Fibroblast of skin of left biceps (primary cell): ENCODE results near the gene NDN.
A peak's percentile ranks its signal among the peaks of the same experiment; 100 is the strongest.
"Not testable (repeated sequence)": the region's sequence is repeated elsewhere in the genome, so short reads cannot be mapped to it uniquely, and the experiment has no call there.

Experiments used
- DNase-seq, 2 experiments: peaks; one replicate each; pipeline ENCODE4 v3.0.0-alpha.2; 2013; ENCODE audit warnings: low read depth in 2 of 2

The NDN gene, protein sequence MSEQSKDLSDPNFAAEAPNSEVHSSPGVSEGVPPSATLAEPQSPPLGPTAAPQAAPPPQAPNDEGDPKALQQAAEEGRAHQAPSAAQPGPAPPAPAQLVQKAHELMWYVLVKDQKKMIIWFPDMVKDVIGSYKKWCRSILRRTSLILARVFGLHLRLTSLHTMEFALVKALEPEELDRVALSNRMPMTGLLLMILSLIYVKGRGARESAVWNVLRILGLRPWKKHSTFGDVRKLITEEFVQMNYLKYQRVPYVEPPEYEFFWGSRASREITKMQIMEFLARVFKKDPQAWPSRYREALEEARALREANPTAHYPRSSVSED

DNA sequence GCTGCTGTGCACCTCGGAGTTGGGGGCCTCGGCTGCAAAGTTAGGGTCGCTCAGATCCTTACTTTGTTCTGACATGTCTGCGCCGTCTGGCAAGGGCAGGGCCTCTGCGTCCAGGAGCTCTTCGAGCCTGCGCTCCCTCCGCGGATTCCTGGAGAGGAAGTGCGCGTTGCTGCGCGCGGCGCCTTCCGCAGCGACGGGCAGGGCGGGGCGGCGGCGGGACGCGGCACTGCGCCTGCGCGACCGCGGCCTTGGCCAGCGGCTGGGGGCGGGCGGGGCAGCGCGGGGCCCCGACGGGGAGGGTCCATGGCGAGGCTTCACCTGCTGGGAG lies at the start of gene NDN:
Gene NDN (minus strand): TSS at position 163 of the 328 bp plus-strand sequence. CDS start 88 bp downstream, at position 75.
- peak; percentile 20 for DNase-seq

DNA sequence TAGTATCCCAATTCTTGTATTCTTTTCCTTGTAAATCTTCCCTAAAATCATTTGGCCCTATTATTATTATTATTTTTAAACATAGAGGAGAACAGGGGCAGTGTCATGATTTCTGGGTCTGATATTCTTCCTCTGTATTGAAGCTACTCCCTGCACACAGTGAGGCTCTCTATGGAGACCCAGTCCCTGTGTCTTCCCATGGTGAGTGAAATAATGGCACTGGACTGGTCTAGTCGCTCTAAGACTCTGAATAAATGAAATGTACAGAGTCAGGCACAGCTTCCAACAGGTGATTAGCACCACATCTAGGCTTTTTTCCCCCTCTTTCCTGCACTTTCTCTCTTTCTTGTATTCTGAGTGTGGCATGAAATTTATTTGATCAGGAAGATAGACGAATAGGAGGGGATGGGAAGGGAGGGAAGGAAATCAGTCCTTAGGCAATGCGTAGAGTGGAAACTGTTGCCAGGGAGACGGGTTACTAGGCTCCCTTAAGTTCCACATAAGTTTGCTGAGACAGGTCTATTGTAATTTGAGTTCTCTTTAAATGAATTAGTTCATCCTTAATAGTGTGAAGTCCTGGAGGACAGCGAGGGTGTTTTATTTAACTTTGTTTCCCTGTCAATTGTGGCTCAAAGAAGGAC lies 49.0 kb upstream of the NDN start:
- no peak for DNase-seq

DNA sequence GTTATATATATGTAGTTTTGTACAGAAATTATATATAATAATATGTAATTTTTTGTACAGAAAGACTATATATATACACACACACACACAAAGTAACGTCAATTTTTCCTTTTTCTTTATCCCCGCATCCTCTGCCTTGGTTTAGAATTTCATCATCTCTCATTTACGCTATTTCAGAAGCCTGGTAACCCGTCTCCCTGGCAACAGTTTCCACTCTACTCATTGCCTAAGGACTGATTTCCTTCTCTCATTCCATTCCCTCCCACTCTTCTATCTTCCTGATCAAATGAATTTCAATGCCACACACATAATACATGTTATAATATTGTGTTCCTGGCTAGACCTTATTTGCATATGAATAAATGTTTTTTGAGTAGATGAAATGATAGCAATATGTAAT lies 47.8 kb upstream of the NDN start:
- no peak for DNase-seq

GRCh38 chr15:23713874-23714656 lies 27.0 kb upstream of the NDN start:
- DNase-seq = not testable (repeated sequence)

GRCh38 chr15:23708332-23708731 lies 21.2 kb upstream of the NDN start:
- no peak for DNase-seq

GRCh38 chr15:23695282-23695681 lies 8.2 kb upstream of the NDN start:
- no peak for DNase-seq

GRCh38 chr15:23694592-23694991 lies 7.5 kb upstream of the NDN start:
- DNase-seq = no peak

- peak; percentile 63 to 75 for DNase-seq
Measured at GRCh38 chr15:23690450-23690852, 3.3 kb upstream of the NDN start.

DNA sequence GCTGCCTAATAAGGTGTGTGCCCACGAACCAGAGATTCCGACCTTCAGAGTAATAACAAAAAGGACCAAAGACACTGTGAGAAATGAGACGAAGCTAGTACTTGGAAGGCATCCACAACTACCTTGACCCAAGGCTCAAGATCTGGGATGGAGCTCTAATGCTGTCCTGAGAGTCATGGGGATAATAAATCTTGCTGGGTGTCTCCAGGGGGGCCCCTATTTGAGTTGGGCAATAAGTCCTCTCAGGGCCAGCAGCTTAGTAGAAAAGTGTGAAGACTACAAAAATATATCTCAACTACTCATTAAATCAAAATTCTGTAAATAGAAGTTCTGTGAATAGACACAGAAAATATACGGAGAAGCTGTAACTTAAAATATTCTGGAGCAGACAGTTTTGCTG lies 2.9 kb upstream of the NDN start:
- no peak for DNase-seq

GRCh38 chr15:23686466-23687142 lies 501 bp downstream of the NDN start:
- no peak for DNase-seq

DNA sequence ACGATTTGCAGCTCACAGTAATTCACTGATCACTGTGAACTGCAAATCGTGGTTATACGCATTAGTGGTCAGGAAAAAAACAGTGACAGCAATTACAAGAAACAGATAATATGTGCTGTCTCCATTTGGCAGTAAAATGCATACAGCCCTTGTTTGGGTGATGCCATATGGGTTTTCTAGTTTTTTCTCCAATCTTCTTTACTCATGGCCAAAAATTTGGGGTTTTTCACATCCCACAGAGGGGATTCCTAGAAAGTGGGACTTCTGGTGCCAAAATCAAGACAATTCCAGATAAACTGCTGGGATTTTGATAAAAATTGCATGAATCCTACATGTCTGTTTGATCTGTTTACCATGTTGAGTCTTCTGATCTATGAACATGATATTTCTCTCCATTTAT lies 15.6 kb downstream of the NDN start:
- DNase-seq = no peak

DNA sequence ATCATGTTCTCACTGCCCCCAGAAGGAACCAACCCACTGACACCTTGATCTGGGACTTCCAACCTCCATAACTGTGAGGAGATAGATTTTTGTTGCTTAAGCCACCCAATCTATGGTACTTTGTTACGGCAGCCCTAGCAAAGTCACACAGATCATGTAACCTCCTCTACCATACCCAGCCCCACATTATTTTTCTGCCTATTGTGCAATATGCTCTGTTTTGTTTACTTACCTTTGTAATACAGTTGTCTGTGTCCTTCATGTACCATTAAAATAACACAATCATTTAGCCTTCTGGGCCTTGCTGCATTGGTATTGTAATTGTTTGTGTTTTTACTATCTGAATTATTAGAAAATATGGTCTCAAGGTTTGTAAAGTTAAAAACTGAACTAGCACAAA lies 16.1 kb downstream of the NDN start:
- no peak for DNase-seq

GRCh38 chr15:23663232-23663631 lies 23.9 kb downstream of the NDN start:
- no peak for DNase-seq

- no peak for DNase-seq
Measured at GRCh38 chr15:23648920-23649515, 38.1 kb downstream of the NDN start.

GRCh38 chr15:23647421-23648370 lies 39.4 kb downstream of the NDN start, which contains the start of gene MAGEL2:
TSS of gene MAGEL2 (minus strand) at chr15:23647867. CDS start at chr15:23647742, 125 bp downstream.
- no peak for DNase-seq

- DNase-seq = no peak
Measured at GRCh38 chr15:23647001-23647295, 40.2 kb downstream of the NDN start.

GRCh38 chr15:23646165-23647000 lies 40.7 kb downstream of the NDN start:
- DNase-seq = no peak

DNA sequence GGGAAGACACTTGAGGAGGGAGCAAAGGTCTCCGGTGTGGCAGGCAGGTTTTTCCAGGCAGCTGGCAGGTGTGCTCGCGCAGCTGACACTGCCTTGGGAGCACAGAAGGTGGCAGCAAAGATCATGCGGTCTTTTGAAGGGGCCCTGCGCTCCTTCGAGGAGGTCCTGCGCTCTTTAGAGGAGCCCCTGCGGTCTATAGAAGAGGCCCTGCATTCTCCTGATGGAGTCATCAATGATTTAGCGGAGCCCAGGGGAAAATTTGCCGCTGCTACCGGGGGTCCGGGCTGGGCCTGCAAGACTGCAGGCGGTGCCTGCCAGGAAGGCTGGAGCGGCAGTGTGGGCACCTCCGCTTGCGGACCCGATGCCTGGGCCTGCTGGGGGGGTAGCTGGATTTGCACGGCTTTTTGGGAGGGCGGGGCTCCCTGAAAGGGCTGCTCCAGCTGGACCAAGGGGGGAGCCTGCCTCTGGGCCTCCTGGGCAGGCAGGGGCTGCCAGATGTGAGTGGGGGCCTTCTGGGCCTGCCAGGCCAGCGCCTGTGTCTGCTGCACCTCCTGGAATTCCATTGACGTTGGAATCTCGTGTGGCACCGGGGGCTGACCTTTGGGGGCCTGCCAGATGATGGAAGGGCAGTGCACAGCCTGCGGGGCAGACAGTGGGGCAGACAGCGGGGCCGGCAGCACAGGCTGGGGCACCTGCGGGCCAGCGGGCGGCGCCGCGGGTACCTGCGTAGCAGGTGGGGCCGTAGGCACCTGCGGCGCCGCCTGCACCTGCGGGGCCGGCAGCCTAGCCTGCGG lies 41.5 kb downstream of the NDN start:
- DNase-seq = no peak

- no peak for DNase-seq
Measured at GRCh38 chr15:23644829-23645228, 42.3 kb downstream of the NDN start.
